C4-2B (cell line): ENCODE data around the gene KIF4A.

Experiments used
- ZFX ChIP-seq: fragments of 450-650 bp; IDR thresholded peaks from 2 replicates; pipeline ENCODE4 v1.6.1; 2017
- TF ChIP-seq, protein P1 (sequence below): fragments of 450-650 bp; conservative IDR thresholded peaks from 2 replicates; pipeline ENCODE4 v1.5.1; 2017; ENCODE audit warnings: mild to moderate bottlenecking

DNA sequence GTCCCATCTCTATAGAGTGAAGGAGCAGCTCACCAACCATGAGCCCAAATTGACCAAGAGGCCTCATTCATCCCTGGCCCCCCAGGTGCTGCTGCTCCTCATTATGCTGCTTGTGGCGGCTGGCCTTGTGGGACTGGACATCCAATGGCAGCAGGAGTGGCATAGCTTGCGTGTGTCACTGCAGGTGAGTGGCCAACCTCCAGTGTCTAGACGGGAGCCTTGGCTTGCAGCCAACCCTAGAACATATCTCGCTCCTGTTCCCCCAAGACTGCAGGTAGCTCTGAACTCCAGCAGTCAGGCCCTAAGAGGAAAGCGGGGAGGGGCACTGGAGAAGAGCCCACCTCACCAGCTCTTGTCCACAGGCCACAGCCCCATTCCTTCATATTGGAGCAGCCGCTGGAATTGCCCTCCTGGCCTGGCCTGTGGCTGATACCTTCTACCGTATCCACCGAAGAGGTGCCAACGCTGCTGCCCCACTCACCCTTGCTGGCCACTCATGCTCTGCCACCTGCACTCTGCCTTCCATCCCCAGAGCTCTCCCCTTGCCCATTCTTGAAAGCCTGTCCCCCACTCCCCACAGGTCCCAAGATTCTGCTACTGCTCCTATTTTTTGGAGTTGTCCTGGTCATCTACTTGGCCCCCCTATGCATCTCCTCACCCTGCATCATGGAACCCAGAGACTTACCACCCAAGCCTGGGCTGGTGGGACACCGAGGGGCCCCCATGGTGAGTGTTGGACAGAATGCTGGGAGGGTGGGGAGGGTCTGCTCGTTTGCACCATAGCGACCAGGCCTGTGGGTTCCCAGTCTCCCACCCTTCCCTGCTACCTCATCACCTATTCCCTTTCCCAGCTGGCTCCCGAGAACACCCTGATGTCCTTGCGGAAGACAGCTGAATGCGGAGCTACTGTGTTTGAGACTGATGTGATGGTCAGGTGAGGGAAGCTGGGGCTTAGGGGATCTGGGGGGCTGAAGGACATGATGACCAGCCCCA lies 136.7 kb downstream of the KIF4A start:
- TF ChIP-seq, protein P1, sequence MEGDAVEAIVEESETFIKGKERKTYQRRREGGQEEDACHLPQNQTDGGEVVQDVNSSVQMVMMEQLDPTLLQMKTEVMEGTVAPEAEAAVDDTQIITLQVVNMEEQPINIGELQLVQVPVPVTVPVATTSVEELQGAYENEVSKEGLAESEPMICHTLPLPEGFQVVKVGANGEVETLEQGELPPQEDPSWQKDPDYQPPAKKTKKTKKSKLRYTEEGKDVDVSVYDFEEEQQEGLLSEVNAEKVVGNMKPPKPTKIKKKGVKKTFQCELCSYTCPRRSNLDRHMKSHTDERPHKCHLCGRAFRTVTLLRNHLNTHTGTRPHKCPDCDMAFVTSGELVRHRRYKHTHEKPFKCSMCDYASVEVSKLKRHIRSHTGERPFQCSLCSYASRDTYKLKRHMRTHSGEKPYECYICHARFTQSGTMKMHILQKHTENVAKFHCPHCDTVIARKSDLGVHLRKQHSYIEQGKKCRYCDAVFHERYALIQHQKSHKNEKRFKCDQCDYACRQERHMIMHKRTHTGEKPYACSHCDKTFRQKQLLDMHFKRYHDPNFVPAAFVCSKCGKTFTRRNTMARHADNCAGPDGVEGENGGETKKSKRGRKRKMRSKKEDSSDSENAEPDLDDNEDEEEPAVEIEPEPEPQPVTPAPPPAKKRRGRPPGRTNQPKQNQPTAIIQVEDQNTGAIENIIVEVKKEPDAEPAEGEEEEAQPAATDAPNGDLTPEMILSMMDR = no peak
- TF ChIP-seq ZFX = no peak
